Measurements from ENCODE around the gene MYO15B.

MYO15B gene

GRCh38 chr17:75558666-75559530 lies 28.7 kb upstream of the MYO15B start:
- no peak for DNase-seq

- DNase-seq: no peak
These were observed 27.6 kb upstream of the MYO15B start for GRCh38 chr17:75559958-75560533.

DNA sequence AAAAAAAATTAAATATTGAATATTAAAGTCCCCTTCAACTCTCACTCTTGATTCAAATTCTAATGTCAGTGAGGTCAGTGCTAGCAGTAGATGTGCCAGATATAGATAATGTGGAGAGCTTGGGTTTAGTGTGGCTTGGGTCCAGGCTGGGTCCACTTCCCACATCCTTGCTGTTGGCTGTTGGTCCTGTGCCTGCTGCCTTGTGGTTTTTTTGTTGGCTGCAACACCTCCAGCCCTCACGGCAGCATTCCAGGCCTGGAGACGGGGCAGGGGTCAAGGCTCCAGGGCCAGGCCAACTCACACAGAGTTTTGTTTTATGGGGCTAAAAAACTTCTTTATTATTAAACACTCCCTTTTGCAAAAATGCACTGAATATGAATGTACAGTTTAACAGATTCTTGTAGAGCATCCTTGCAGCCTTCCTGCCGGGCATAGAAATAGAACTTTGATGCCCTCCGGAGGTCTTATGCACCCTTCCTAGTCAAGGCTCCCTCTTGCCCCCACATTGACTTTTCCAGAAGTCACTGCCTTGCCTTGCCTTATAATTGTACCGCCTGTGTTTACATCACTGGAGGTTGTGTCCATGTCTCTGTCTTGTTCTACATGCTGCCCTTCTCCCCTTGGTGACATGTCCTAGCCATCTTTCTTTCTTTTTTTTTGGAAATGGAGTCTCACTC lies 25.5 kb upstream of the MYO15B start:
- DNase-seq: no peak

- no peak for DNase-seq
These were observed 24.4 kb upstream of the MYO15B start for GRCh38 chr17:75563063-75563758.

DNA sequence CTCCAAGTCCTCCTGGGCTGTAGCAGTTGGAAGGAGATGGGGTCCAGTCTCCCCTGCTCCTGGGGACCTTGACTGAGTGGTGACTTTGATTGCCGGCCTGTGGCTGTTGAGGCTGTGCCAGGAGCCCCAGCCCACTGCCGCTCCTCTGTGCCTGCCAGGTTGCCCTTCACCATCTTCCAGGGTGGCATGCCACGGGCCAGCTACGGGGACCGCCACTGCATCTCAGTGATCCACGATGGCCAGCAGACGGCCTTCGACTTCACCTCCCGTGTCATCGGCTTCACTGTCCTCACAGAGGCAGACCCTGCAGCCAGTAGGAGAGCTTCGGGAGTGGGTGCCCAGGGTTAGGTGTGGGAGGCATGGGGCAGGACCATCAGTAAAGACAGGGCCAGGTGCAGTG lies 23.4 kb upstream of the MYO15B start:
- DNase-seq: no peak

- DNase-seq: no peak
These were observed 22.5 kb upstream of the MYO15B start for GRCh38 chr17:75565066-75565465.

DNA sequence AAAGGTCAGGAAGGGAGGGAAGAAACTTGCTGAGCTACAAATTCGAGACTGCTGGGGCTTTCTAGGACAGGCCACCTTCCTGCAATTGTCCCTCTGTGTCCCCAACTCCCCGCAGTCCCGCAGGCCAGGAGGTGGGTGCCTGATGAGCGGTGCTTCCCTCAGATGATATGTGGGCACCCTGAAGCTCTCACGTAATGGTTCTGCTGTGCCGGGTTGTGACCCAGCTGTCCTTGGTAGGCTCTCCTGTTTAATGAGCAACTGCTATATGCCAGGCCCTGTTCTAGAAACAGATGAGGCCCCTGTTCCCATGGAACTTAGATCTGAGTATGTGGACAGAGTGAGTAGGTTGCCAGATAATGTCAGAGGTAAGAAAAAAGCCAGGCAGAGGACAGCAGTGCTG lies 22.0 kb upstream of the MYO15B start:
- no peak for DNase-seq

DNA sequence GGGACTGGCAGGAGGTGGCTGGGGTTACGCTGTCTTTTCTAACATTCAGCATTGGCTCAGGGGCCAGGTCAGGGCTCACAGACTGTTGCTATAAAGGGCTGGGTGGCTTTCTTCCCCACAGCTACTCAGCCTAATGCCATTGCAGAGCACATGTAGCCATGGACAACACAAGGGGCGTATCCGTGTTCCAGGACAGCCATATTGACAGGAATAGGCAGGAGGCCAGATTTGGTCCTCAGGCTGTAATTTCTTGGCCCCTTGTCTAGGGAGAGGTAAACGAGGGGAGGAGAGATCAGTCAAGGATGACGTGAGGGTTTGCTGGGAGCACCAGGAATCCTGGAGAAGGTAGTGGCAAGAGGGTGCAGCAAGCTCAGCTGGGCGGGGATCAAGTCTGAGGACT lies 21.2 kb upstream of the MYO15B start:
- no peak for DNase-seq

- no peak for DNase-seq
These were observed 20.8 kb upstream of the MYO15B start for GRCh38 chr17:75566834-75567233.

DNA sequence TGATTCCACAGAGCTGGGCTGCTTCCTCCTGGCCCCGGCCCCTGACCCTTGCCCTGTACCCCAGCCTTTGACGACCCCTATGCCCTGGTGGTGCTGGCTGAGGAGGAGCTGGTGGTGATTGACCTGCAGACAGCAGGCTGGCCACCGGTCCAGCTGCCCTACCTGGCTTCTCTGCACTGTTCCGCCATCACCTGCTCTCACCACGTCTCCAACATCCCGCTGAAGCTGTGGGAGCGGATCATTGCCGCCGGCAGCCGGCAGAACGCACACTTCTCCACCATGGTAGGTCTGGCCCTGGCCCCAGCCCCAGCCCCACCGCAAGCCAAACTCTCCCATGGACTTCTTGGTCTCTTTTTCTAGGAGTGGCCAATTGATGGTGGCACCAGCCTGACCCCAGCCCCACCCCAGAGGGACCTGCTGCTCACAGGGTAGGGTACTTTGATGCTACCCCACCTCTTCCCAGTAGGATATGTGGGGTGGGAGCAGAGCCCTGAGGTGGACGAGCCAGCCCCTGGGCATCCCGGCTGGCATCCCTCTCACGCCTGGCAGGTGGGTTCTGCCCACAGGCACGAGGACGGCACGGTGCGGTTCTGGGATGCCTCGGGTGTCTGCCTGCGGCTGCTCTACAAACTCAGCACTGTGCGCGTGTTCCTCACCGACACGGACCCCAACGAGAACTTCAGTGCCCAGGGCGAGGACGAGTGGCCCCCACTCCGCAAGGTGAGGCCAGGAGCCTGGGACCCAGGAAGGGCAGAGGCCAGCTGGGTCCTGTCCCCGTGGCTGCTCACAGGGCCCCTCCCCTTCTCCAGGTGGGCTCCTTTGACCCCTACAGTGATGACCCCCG lies 19.0 kb upstream of the MYO15B start:
- no peak for DNase-seq

GRCh38 chr17:75570034-75570676 lies 17.4 kb upstream of the MYO15B start:
- DNase-seq: no peak

- no peak for DNase-seq
These were observed 16.8 kb upstream of the MYO15B start for GRCh38 chr17:75570772-75571171.

- no peak for DNase-seq
These were observed 16.3 kb upstream of the MYO15B start for GRCh38 chr17:75571197-75571884.

DNA sequence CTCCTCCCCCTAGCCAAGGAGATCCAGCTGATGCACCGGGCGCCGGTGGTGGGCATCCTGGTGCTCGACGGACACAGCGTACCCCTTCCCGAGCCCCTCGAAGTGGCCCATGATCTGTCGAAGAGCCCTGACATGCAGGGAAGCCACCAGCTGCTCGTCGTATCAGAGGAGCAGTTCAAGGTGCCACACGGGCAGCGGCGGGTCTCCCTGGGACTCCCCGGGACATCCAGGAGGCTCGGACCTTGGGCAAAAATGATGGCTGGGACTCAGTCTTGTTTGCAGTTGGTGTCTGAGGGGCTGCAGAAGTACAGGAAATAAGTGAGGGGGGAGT lies 15.8 kb upstream of the MYO15B start:
- DNase-seq: no peak

DNA sequence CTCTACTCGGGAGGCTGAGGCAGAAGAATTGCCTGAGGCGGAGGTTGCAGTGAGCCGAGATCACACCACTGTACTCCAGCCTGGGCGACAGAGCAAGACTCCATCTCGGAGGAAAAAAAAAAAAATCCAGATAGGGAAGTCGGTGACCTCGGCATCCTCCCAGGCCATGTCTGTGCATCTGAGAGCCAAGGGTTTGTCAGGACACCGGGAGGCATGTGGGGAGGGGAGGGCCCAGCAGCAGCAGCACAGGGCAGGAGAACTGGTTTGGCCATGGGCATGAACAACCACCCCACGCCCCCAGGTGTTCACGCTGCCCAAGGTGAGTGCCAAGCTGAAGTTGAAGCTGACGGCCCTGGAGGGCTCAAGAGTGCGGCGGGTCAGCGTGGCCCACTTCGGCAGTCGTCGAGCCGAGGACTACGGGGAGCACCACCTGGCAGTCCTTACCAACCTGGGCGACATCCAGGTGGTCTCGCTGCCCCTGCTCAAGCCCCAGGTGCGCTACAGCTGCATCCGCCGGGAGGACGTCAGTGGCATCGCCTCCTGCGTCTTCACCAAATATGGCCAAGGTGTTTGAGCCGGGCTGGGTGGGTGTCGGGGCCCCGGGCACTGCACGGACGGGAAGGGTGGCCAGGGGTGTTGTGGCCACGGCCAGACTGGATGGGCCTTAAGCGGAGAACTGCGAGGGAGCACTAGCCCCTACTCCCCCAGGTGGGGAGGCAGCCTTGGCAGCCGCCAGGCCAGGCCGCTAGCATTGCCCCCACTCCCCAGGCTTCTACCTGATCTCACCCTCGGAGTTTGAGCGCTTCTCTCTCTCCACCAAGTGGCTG lies 14.7 kb upstream of the MYO15B start:
- DNase-seq: no peak

DNA sequence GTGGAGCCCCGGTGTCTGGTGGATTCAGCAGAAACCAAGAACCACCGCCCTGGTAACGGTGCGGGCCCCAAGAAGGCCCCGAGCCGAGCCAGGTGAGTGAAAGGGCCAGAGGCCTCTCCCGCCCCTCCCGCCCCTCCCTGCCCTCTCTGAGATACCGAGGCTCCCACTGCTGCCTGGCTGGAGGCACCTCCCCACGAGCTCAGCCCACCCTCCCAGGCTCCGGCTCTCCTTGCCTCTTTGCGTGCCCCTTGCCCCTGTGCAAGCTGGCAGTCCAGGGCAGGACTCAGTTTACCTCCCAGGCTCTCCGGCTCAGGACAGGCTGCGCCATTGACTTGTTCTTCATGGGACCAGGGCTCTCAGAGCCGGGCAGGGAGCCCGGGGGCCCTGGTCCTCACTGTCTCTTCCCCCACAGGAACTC lies 14.1 kb upstream of the MYO15B start:
- DNase-seq: no peak

- DNase-seq: no peak
These were observed 13.6 kb upstream of the MYO15B start for GRCh38 chr17:75573994-75574393.

GRCh38 chr17:75574404-75575036 lies 13.1 kb upstream of the MYO15B start:
- DNase-seq: no peak

DNA sequence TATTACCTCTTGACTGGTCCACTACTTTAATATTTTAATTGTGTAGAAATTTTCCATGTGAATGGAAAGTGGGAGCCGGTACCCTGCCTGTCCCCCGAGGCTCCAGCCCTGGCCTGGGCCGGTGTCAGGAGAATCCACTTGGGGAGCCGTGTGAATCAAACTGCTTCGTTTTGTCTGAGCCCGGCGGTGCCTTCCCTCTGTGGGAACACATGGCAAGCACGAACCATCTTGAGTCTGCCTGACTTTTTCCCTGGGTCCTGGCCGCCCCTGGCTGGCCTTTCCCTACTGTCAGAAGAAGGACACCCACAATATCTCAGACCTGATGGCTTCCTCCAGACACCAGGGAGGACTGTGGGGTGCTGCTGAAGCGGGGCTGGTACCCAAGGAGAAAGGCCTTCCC lies 12.4 kb upstream of the MYO15B start:
- DNase-seq: no peak

DNA sequence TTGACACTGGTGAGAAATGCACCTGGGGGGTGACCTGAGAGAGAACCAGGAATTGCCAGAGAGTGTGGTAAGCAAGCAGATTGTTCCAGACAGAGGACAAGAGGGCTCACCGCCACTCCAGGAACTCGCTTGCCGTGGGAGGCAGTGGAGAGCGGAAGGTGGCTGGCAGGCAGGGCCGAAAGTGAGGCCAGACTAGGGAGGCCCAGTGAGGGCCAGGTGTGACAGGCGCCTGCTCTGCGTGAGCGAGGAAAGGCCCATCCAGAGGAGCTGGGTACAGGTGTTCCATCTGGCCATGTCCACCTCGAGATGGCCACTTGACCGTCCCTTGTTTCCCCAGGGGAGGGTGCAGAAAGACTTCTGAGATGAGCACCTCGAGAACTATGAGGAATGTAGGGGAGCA lies 11.9 kb upstream of the MYO15B start:
- DNase-seq: no peak
